Mesothelial cell of epicardium (in vitro differentiated cells): Measurements from ENCODE around the gene NBEA. TPM values are rescaled to one million over a fixed set of nuclear protein-coding genes. Genes with fewer than 3 reads are reported as not detected.
A peak's percentile ranks its signal among the peaks of the same experiment; 100 is the strongest.

ENCODE experiments used
- DNase-seq, 2 experiments: peaks; one replicate each; pipeline ENCODE4 v3.0.0; 2021; ENCODE audit warnings: low spot score in 2 of 2; ENCODE audit not compliant: unreplicated experiment in 2 of 2
- H3K27ac Mint-ChIP-seq: 2 replicates; pipeline ENCODE4 v1.8.0; 2021; ENCODE audit warnings: mixed read lengths
- H3K27me3 Mint-ChIP-seq: 2 replicates; pipeline ENCODE4 v1.8.0; 2021; ENCODE audit warnings: low read depth, mixed read lengths
- H3K36me3 Mint-ChIP-seq: 2 replicates; pipeline ENCODE4 v1.8.0; 2021; ENCODE audit warnings: mixed read lengths
- H3K4me1 Mint-ChIP-seq: 2 replicates; pipeline ENCODE4 v1.8.0; 2021; ENCODE audit warnings: mixed read lengths
- H3K4me3 Mint-ChIP-seq: 2 replicates; pipeline ENCODE4 v1.8.0; 2021; ENCODE audit warnings: mild to moderate bottlenecking, moderate library complexity, mixed read lengths
- H3K9me3 Mint-ChIP-seq: 2 replicates; pipeline ENCODE4 v1.8.0; 2021; ENCODE audit warnings: mixed read lengths
- total RNA-seq: library from RNA; stranded (reverse); gene quantifications from 3 replicates; pipeline ENCODE4 v1.2.1, GENCODE V29; 2021
- TF ChIP-seq, protein P1 (sequence below): fragments of 200-600 bp; sonication (generic); IDR thresholded peaks from one replicate; pipeline ENCODE4 v1.5.0; 2021; ENCODE audit warnings: antibody characterized with exemption; ENCODE audit not compliant: unreplicated experiment

NBEA gene
- total RNA-seq, 1 donor from 2014 or later: 32.8 TPM

DNA sequence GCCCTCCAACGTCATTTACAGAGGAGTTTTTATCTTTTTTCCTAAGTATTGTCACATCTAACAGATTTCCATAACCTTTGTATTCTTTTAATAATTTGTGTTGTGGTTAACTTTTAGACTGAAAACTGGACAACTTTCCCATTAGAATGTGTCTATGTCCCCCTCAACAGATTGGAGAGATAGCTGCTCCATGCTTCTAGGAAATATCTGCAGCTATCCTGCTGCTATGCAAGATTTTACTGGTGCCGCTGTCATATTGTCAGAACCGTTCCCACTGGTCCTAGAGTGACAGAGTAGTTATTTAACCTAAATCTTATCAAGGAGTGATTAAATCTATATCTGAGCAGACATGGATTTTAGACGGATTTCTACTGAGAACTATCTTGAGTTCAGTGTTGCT lies 404.4 kb downstream of the NBEA start:
- Mint-ChIP-seq H3K27me3 (no peaks in the 10 kb centered on the region), H3K4me1 (peaks cover 5% of the 10 kb centered on the region)
- TF ChIP-seq, protein P1, sequence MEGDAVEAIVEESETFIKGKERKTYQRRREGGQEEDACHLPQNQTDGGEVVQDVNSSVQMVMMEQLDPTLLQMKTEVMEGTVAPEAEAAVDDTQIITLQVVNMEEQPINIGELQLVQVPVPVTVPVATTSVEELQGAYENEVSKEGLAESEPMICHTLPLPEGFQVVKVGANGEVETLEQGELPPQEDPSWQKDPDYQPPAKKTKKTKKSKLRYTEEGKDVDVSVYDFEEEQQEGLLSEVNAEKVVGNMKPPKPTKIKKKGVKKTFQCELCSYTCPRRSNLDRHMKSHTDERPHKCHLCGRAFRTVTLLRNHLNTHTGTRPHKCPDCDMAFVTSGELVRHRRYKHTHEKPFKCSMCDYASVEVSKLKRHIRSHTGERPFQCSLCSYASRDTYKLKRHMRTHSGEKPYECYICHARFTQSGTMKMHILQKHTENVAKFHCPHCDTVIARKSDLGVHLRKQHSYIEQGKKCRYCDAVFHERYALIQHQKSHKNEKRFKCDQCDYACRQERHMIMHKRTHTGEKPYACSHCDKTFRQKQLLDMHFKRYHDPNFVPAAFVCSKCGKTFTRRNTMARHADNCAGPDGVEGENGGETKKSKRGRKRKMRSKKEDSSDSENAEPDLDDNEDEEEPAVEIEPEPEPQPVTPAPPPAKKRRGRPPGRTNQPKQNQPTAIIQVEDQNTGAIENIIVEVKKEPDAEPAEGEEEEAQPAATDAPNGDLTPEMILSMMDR: no peak

DNA sequence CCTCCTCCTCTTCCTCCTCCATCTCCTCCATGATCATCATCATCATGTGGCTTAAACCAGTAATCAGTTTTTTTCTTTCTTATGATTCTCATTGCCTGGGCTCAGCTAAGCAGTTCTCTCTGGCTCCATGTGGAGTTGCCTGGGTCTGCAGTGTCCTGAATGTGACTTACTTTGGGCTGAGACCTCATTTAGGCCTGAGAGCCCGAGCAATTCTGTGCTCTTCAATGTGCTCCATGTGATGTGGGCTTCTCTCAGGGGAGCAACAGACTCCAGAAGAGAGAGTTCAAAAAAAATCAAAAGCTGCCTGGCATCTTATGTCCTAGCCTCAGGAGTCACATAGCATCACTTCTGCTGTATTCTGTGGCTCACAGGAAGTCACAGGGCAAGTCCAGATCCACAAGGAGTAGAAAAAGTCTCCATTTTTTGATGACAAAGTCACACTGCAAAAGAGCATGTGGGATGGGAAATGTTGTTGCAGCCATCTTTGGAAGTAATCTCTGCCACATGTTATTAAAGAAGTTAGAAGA lies 405.7 kb downstream of the NBEA start:
- Mint-ChIP-seq H3K4me3 (no peak overlapping the region), H3K27me3 (no peaks in the 10 kb centered on the region), H3K9me3 (no peaks in the 10 kb centered on the region), H3K4me1 (peaks cover 5% of the 10 kb centered on the region), H3K36me3 (peaks cover under 1% of the 10 kb centered on the region), H3K27ac (no peak overlapping the region)
- DNase-seq: no peak
- TF ChIP-seq, protein P1: no peak

More for the DNA sequence above, 404.4 kb downstream of the NBEA start:
- Mint-ChIP-seq H3K27ac (no peak overlapping the region), H3K36me3 (no peaks in the 10 kb centered on the region), H3K4me3 (no peak overlapping the region), H3K9me3 (no peaks in the 10 kb centered on the region)
- no peak for DNase-seq

- Mint-ChIP-seq H3K9me3 (no peaks in the 10 kb centered on the region), H3K4me1 (peaks cover 5% of the 10 kb centered on the region), H3K27me3 (no peaks in the 10 kb centered on the region), H3K4me3 (no peak overlapping the region), H3K36me3 (peaks cover 4% of the 10 kb centered on the region), H3K27ac (no peak overlapping the region)
- DNase-seq: no peak
- TF ChIP-seq, protein P1: no peak
Measured at GRCh38 chr13:35349052-35349451, 407.0 kb downstream of the NBEA start.

- TF ChIP-seq, protein P1: no peak
- Mint-ChIP-seq H3K27ac (peak overlapping the region; percentile 16), H3K4me3 (no peak overlapping the region), H3K27me3 (no peaks in the 10 kb centered on the region), H3K36me3 (peaks cover 4% of the 10 kb centered on the region), H3K4me1 (peaks cover 5% of the 10 kb centered on the region), H3K9me3 (no peaks in the 10 kb centered on the region)
- DNase-seq: no peak
Measured at GRCh38 chr13:35349673-35350278, 407.7 kb downstream of the NBEA start.

DNA sequence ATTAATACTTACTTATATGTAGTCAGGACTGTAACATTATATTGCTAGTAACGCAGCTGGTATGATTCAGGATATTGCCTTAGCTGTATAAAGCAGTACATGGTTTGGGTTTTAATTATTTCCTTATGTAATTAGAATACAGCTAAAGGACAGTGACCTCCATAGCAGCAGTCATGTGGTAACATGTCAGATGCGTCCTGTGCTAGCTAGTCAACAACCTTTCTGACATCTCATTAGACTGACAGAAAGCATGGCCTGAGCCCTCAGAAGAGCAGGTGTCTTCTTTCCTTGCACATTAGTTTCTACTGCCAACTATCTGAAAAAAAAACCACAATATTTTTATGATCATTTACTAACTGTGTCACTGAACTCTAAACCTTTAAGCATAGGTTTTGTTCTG lies 412.2 kb downstream of the NBEA start:
- Mint-ChIP-seq H3K36me3 (peaks cover 10% of the 10 kb centered on the region), H3K4me1 (peaks cover 9% of the 10 kb centered on the region), H3K27ac (no peak overlapping the region), H3K27me3 (no peaks in the 10 kb centered on the region), H3K9me3 (peaks cover 6% of the 10 kb centered on the region), H3K4me3 (no peak overlapping the region)
- DNase-seq: no peak
- TF ChIP-seq, protein P1: no peak
